ENCODE measurements around the gene CDK1.

DNA sequence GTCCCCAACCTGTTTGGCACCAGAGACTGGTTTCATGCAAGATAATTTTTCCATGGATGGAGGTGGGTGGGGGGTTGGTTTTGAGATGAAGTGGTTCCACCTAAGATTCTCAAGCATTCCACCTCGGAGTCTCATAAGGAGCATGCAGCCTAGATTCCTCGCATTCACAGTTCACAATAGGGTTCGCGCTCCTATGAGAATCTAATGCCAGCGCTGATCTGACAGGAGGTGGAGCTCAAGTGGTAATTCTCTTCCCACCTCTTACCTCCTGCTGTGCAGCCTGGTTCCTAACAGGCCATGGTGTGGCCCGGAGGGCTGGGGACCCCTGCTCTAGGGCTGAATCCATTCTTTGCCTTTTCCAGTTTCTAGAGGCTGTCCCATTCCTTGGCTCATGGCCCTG is 19.1 kb upstream of the CDK1 start:
- TF ChIP-seq, protein P1, sequence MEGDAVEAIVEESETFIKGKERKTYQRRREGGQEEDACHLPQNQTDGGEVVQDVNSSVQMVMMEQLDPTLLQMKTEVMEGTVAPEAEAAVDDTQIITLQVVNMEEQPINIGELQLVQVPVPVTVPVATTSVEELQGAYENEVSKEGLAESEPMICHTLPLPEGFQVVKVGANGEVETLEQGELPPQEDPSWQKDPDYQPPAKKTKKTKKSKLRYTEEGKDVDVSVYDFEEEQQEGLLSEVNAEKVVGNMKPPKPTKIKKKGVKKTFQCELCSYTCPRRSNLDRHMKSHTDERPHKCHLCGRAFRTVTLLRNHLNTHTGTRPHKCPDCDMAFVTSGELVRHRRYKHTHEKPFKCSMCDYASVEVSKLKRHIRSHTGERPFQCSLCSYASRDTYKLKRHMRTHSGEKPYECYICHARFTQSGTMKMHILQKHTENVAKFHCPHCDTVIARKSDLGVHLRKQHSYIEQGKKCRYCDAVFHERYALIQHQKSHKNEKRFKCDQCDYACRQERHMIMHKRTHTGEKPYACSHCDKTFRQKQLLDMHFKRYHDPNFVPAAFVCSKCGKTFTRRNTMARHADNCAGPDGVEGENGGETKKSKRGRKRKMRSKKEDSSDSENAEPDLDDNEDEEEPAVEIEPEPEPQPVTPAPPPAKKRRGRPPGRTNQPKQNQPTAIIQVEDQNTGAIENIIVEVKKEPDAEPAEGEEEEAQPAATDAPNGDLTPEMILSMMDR (IDR thresholded peaks at IDR 0.05) = no peak
- TF ChIP-seq POLR2A (IDR thresholded peaks at IDR 0.05) (no peak), POLR2AphosphoS5 (IDR thresholded peaks at IDR 0.05) (no peak), EP300 (IDR thresholded peaks at IDR 0.05) (no peak)

Data from sigmoid colon (tissue), 4 donors.